ENCODE results near the gene CMTM6. TPM values are rescaled to one million over a fixed set of nuclear protein-coding genes. Genes with fewer than 3 reads are reported as not detected.

Gene CMTM6
- total and polyA plus RNA-seq, 10 of the 15 experiments (the other 5 are each of a cell fraction or from before 2014, with no cell fraction given) = 27.1 to 97.3 (median 61.4) TPM

DNA sequence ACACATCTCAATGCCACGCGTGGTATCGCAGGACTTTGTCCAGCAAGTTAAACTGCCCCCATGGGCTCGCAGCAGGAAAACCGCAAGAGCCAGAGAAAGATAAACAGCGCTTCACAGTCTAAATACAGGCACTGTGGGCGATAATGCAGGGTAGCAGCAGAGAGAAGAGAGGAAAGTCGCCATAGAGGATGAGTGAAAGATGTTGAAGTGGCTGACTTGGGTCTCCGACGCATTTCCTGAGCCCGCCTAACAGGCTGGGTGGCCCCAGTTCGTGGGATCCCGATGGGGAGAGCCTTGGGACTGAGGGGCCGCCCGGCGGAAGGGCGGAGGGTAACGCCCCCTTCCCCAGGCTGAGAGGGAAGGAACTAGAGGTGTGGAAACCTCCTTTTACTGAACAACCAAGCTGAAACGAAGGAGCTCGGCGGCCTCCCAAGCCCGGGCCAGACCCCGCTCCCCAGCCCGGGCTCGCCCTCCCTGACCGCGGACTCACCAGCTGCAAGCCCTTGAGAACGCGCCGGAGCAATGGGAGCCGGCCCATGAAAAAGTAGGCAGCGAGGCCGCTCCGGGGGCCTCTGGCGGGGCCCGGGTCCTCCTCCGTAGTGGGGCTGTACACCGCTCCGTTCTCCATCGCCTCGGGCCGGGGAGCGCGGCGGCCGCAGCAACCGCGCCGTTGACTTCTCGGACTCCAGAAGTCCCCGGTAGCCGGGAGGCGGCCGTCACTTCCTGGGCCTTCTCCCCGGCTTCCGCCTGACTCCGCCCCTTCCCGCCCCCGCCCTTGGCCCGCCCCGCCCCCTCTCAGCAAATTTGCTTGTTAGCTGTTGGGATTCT lies at the start of gene CMTM6 (continued):
- TF ChIP-seq, protein P1, sequence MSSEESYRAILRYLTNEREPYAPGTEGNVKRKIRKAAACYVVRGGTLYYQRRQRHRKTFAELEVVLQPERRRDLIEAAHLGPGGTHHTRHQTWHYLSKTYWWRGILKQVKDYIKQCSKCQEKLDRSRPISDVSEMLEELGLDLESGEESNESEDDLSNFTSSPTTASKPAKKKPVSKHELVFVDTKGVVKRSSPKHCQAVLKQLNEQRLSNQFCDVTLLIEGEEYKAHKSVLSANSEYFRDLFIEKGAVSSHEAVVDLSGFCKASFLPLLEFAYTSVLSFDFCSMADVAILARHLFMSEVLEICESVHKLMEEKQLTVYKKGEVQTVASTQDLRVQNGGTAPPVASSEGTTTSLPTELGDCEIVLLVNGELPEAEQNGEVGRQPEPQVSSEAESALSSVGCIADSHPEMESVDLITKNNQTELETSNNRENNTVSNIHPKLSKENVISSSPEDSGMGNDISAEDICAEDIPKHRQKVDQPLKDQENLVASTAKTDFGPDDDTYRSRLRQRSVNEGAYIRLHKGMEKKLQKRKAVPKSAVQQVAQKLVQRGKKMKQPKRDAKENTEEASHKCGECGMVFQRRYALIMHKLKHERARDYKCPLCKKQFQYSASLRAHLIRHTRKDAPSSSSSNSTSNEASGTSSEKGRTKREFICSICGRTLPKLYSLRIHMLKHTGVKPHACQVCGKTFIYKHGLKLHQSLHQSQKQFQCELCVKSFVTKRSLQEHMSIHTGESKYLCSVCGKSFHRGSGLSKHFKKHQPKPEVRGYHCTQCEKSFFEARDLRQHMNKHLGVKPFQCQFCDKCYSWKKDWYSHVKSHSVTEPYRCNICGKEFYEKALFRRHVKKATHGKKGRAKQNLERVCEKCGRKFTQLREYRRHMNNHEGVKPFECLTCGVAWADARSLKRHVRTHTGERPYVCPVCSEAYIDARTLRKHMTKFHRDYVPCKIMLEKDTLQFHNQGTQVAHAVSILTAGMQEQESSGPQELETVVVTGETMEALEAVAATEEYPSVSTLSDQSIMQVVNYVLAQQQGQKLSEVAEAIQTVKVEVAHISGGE (CRISPR knock-in tag; IDR thresholded peaks at IDR 0.05) = no peak
- no peak for TF ChIP-seq SMC3 (IDR thresholded peaks at IDR 0.05; ENCODE audit: borderline replicate concordance, low read length)
- no peak for TF ChIP-seq CHD4 (IDR thresholded peaks at IDR 0.05)
- TF ChIP-seq TCF3 (IDR thresholded peaks at IDR 0.05; ENCODE audit: borderline replicate concordance, insufficient read depth, low read depth, low read length) = no peak
- TF ChIP-seq RBBP5 (conservative IDR thresholded peaks at IDR 0.05) = no peak
- no peak for TF ChIP-seq ATF7 (IDR thresholded peaks at IDR 0.05; ENCODE audit: low read depth)
- peak in 1 of 2 experiments; percentile 81; a peak in 2 of 3 replicates for TF ChIP-seq EGR1 (IDR thresholded peaks at IDR 0.05; ENCODE audit: borderline replicate concordance in 1 of 2, low read depth in 2 of 2, low read length in 2 of 2)
- no peak for TF ChIP-seq POLR2AphosphoS2 (IDR thresholded peaks at IDR 0.05; ENCODE audit: low read depth, low read length)
- no peak for TF ChIP-seq E2F8 (IDR thresholded peaks at IDR 0.05; ENCODE audit: low read depth, partially characterized antibody)
- peak; percentile 49; the same call in 1 of the 2 replicates for TF ChIP-seq CHD2 (IDR thresholded peaks at IDR 0.05; ENCODE audit: borderline replicate concordance, low read depth, low read length)
- peak; percentile 29; the same call in 1 of the 2 replicates for TF ChIP-seq SMAD5 (IDR thresholded peaks at IDR 0.05; ENCODE audit: low read depth)
- TF ChIP-seq TARDBP (IDR thresholded peaks at IDR 0.05; ENCODE audit: borderline replicate concordance) = no peak
- no peak for TF ChIP-seq JUNB (IDR thresholded peaks at IDR 0.05)
- no peak for TF ChIP-seq KAT2A (conservative IDR thresholded peaks at IDR 0.05; ENCODE audit: control insufficient read depth, low read depth, low read length)
- peak; percentile 40; the same call in 1 of the 2 replicates for TF ChIP-seq CREB1 (IDR thresholded peaks at IDR 0.05; ENCODE audit: low read depth)
- peak; percentile 85 for TF ChIP-seq POLR2AphosphoS5 (IDR thresholded peaks at IDR 0.05; ENCODE audit: low read length)
- TF ChIP-seq NR2C1 (IDR thresholded peaks at IDR 0.05) = no peak
- TF ChIP-seq, protein P2, sequence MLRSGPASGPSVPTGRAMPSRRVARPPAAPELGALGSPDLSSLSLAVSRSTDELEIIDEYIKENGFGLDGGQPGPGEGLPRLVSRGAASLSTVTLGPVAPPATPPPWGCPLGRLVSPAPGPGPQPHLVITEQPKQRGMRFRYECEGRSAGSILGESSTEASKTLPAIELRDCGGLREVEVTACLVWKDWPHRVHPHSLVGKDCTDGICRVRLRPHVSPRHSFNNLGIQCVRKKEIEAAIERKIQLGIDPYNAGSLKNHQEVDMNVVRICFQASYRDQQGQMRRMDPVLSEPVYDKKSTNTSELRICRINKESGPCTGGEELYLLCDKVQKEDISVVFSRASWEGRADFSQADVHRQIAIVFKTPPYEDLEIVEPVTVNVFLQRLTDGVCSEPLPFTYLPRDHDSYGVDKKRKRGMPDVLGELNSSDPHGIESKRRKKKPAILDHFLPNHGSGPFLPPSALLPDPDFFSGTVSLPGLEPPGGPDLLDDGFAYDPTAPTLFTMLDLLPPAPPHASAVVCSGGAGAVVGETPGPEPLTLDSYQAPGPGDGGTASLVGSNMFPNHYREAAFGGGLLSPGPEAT (IDR thresholded peaks at IDR 0.05; ENCODE audit: low read depth) = peak; percentile 56
- TF ChIP-seq BCL3 (IDR thresholded peaks at IDR 0.05; ENCODE audit: borderline replicate concordance, insufficient read depth, low read depth, low read length, poor library complexity, severe bottlenecking) = no peak
- TF ChIP-seq IKZF2 (IDR thresholded peaks at IDR 0.05) = peak in 1 of 2 experiments; percentile 68; a peak in 2 of 4 replicates
- TF ChIP-seq POU2F2 (IDR thresholded peaks at IDR 0.05; ENCODE audit: borderline replicate concordance, low read depth, low read length) = no peak

All from GM12878 (cell line).